KOPT-K1 (cell line): ENCODE measurements around the gene PXN.

Source experiments
- H3K27ac ChIP-seq: fragments of 200-600 bp; sonication (generic); 2 replicates; pipeline ENCODE4 v1.5.1; 2016; ENCODE audit warnings: antibody characterized with exemption, mild to moderate bottlenecking, low read depth, low read length; ENCODE audit not compliant: poor library complexity, severe bottlenecking
- H3K36me3 ChIP-seq: fragments of 200-600 bp; sonication (generic); 2 replicates; pipeline ENCODE4 v1.5.1; 2017; ENCODE audit warnings: antibody characterized with exemption, mild to moderate bottlenecking, low read length, moderate library complexity; ENCODE audit not compliant: insufficient read depth
- H3K9me3 ChIP-seq: fragments of 200-600 bp; sonication (generic); 2 replicates; pipeline ENCODE4 v1.5.1; 2017; ENCODE audit warnings: antibody characterized with exemption, low read length, mild to moderate bottlenecking; ENCODE audit not compliant: insufficient read depth, poor library complexity, severe bottlenecking

The PXN gene

GRCh38 chr12:120170631-120171030, 94.9 kb downstream of the PXN start:
- peaks cover 99% of the 10 kb centered on the region for H3K36me3 ChIP-seq
- no peak overlapping the region for H3K27ac ChIP-seq
- no peaks in the 10 kb centered on the region for H3K9me3 ChIP-seq

GRCh38 chr12:120169946-120170345, 95.6 kb downstream of the PXN start:
- H3K27ac ChIP-seq = no peak overlapping the region
- peaks cover 99% of the 10 kb centered on the region for H3K36me3 ChIP-seq
- H3K9me3 ChIP-seq = no peaks in the 10 kb centered on the region

- H3K27ac ChIP-seq = no peak overlapping the region
Measured at GRCh38 chr12:120168337-120168736, 97.2 kb downstream of the PXN start.

GRCh38 chr12:120167529-120168095, 97.9 kb downstream of the PXN start:
- no peak overlapping the region for H3K27ac ChIP-seq
- H3K36me3 ChIP-seq = peaks cover 97% of the 10 kb centered on the region
- H3K9me3 ChIP-seq = no peaks in the 10 kb centered on the region

More at GRCh38 chr12:120168337-120168736, 97.2 kb downstream of the PXN start:
- no peaks in the 10 kb centered on the region for H3K9me3 ChIP-seq
- H3K36me3 ChIP-seq = peaks cover 97% of the 10 kb centered on the region

- peaks cover 97% of the 10 kb centered on the region for H3K36me3 ChIP-seq
- no peak overlapping the region for H3K27ac ChIP-seq
- no peaks in the 10 kb centered on the region for H3K9me3 ChIP-seq
Measured at GRCh38 chr12:120164293-120164692, 101.2 kb downstream of the PXN start.

GRCh38 chr12:120162763-120163162, 102.8 kb downstream of the PXN start:
- Histone ChIP-seq H3K36me3 (peaks cover 97% of the 10 kb centered on the region), H3K9me3 (no peaks in the 10 kb centered on the region)

GRCh38 chr12:120161852-120162251, 103.7 kb downstream of the PXN start:
- no peaks in the 10 kb centered on the region for H3K9me3 ChIP-seq
- H3K36me3 ChIP-seq = peaks cover 97% of the 10 kb centered on the region
- H3K27ac ChIP-seq = no peak overlapping the region

More at GRCh38 chr12:120162763-120163162, 102.8 kb downstream of the PXN start:
- no peak overlapping the region for H3K27ac ChIP-seq
